A549 treated with AZD9567 at 1 μM for 4 hours (cell line): Measurements from ENCODE around the gene AIFM2. TPM values are rescaled to one million over a fixed set of nuclear protein-coding genes. Genes with fewer than 3 reads are reported as not detected.

Experiments
- total RNA-seq: library from RNA; stranded (reverse); fragments of 200-300 nt; extraction: Qiagen RNA extraction; gene quantifications from 5 replicates; pipeline ENCODE4 v1.2.3, GENCODE V29; 2022; ENCODE audit not compliant: insufficient read depth

Gene AIFM2
- 33.6 to 35.2 TPM (median 34.3 TPM) in 5 replicates for total RNA-seq

DNA sequence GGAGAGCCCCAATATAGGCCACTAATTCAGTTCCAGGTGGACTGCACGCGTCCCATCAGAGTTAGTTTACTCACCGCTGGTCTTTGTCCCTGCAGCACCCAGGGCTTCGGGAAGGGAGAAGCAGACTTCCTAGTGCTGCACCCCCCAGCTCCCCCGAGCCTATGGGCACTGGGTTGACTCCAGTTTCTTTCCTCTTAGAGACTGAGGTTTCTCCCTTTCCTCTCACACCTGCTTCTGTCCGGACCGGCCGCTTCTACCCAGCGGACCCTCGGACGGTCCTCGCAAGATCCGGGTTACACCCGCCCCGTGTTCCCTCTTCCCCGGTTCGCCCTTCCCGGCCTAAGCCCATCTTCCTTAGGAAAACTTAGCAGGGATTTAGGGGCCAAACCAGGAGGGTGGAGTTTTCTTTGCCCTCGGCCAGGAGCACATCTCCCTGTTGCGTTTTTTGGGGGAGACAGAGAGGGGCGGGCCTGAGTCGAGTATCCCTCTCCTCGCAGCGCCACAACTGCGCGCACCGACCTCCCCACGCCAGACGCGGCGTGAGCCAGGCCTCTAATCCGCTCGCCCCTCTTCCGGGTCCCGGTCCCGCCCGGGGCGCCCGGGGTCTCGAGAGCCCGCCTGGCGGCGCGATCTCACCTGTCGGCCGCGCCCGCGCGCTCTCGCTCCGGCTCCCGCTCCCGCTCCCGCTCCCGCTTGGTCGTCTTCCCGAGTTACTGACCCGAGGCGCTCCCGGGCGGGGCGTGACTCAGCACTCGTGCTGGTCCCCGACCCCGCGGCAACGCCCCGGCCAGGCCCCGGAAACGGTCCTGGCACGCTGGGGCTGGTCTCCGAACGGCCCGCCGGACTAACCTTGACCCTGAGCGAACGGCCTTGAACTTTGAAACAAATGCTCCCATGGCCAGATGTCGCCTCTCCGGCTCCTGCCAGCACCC is at the start of gene AIFM2:
Gene AIFM2, minus strand, starts transcription at position 728 of the 932 bp plus-strand sequence. CDS start 8,741 bp downstream, outside the sequence.

DNA sequence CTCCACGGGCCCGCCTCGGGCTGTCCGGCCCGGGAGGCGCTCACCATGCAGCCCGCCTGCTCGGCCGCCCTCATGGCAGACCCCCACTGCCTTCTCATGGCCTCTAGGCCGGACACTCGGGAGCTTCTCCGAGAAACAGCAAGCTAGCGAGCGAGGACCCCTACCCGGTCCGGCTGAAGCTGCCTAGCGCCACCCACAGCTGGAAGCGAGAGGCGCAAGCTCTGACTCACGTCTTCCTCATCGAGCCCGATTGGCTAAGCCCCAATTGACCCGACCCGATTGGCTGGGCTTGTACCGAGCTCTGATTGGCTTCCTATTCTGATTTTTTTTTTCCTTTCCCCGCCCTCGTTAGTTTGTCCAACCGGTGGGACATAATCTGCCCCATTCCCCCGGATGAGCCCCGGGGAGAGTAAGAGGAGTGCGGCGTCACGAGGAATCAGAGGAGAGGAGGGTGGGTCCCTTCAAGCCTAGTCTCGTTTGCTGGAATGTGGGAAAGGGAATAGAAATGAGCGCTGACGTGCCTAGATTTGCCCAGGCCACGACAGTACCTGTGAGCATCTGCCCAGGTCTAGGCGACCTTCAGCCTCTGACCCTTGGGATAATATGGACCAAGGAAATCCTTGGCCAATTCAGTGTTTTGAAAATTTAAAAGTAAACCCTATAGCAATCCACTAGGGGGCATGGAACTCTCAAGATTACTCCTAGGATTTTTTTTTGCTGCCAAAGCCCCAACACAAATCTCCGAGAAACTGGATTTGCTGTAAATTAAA is 14.0 kb upstream of the AIFM2 start, which contains the start of gene TYSND1:
Gene TYSND1, minus strand, starts transcription at position 212 of the 770 bp plus-strand sequence. Its CDS starts 114 bp downstream, at position 98.

Other genes with a start within 250 kb of the AIFM2 start
- 20.5 to 26.8 TPM (median 26.2 TPM) in 5 replicates for gene MACROH2A2, start 80.0 kb downstream of the AIFM2 start, total RNA-seq
- 13.7 to 17.1 TPM (median 16.5 TPM) in 5 replicates for gene TYSND1, start 13.9 kb upstream of the AIFM2 start, total RNA-seq
- gene SAR1A, start 37.7 kb upstream of the AIFM2 start, total RNA-seq: 82.2 to 116 TPM (median 89.1 TPM) in 5 replicates
- gene PPA1, start 100.6 kb upstream of the AIFM2 start, total RNA-seq: 207 to 227 TPM (median 222 TPM) in 5 replicates
- 0.01 TPM in 1 of 5 replicates, not detected in the others for gene NPFFR1, start 151.2 kb upstream of the AIFM2 start, total RNA-seq
- 16.4 to 21.9 TPM (median 19.8 TPM) in 5 replicates for gene LRRC20, start 249.8 kb upstream of the AIFM2 start, total RNA-seq